ENCODE results near the gene LACTB. TPM values are rescaled to one million over a fixed set of nuclear protein-coding genes. Genes with fewer than 3 reads are reported as not detected.

LACTB gene
- total and polyA plus RNA-seq, 7 donors, result 7.2 to 32.4 (median 11.2) TPM

- TF ChIP-seq POLR2AphosphoS5 (IDR thresholded peaks at IDR 0.05), result no peak
- no peak for TF ChIP-seq CTCF (IDR thresholded peaks at IDR 0.05)
- TF ChIP-seq EP300 (IDR thresholded peaks at IDR 0.05), result no peak
- TF ChIP-seq POLR2A (IDR thresholded peaks at IDR 0.05), result no peak
- intact Hi-C loops (cut with DNase I), result loop anchor here (2.0 kb wide), 1 partner anchor 86 kb away; the partner anchor contains the start of gene APH1B
These were observed 69.3 kb downstream of the LACTB start for GRCh38 chr15:63190769-63191649.

More at GRCh38 chr15:63190769-63191649, 69.3 kb downstream of the LACTB start:
- H3K4me1 ChIP-seq, result peaks cover 0 to 52% (median 35%) of the 10 kb centered on the region in 4 donors
- WGBS, 2 donors, result 45 to 69% methylated on average over 3 of the region's 3 CpGs
- no peaks in the 10 kb centered on the region for H3K9me3 ChIP-seq
- H3K27me3 ChIP-seq, result no peaks in the 10 kb centered on the region
- peak overlapping the region; percentile 85 to 91 (median 88) for H3K27ac ChIP-seq
- H3K4me3 ChIP-seq, result peak overlapping the region; percentile 81 to 95 (median 86)
- DNase-seq, result no peak
- no peaks in the 10 kb centered on the region for H3K36me3 ChIP-seq

Other genes with a start within 250 kb of the LACTB start
- 1,000 to 10,000 TPM; 2,634 to 4,179 (median 3,850) TPM for gene TPM1, start 79.1 kb upstream of the LACTB start, total RNA-seq
- 100 to 1,000 TPM; 438 to 950 (median 563) TPM for gene TPM1, start 79.1 kb upstream of the LACTB start, polyA plus RNA-seq
- 100 to 1,000 TPM in 2 of 4 donors, 10 to 100 TPM in 2; 63.3 to 200 (median 143) TPM for gene RPS27L, start 35.6 kb downstream of the LACTB start, total RNA-seq
- 100 to 1,000 TPM; 172 to 417 (median 405) TPM for gene RPS27L, start 35.6 kb downstream of the LACTB start, polyA plus RNA-seq
- gene RAB8B, start 67.7 kb downstream of the LACTB start, total RNA-seq, result 10 to 100 TPM; 21.7 to 30.4 (median 29.8) TPM
- gene RAB8B, start 67.7 kb downstream of the LACTB start, polyA plus RNA-seq, result 10 to 100 TPM in 2 of 3 donors, 1 to 10 TPM in 1; 6.5 to 13.6 (median 10.8) TPM
- 10 to 100 TPM in 2 of 4 donors, 1 to 10 TPM in 2; 7.9 to 11.0 (median 9.9) TPM for gene APH1B, start 155.7 kb downstream of the LACTB start, total RNA-seq
- gene APH1B, start 155.7 kb downstream of the LACTB start, polyA plus RNA-seq, result 1 to 10 TPM; 1.8 to 6.9 (median 5.9) TPM